ENCODE data around the gene SLC5A6. TPM values are rescaled to one million over a fixed set of nuclear protein-coding genes. Genes with fewer than 3 reads are reported as not detected.

SLC5A6 gene
- polyA plus RNA-seq, 1 donor (not counting 4 experiments of a cell fraction or from before 2014, with no cell fraction given): 60.4 TPM

- Histone ChIP-seq H4K20me1 (ENCODE audit: control insufficient read depth, extremely low read depth, insufficient read depth, low read length) (no peaks in the 10 kb centered on the region), H3K9ac (ENCODE audit: control insufficient read depth, extremely low read depth, insufficient read depth, low read length) (no peak overlapping the region), H3K36me3 (ENCODE audit: control insufficient read depth in 2 of 2, extremely low read depth in 1 of 2, insufficient read depth in 2 of 2, low read length in 2 of 2) (peaks cover 48 to 74% of the 10 kb centered on the region in 2 experiments), H3K9me1 (ENCODE audit: control insufficient read depth, extremely low read depth, insufficient read depth, low read length) (no peaks in the 10 kb centered on the region), H3K4me2 (ENCODE audit: control insufficient read depth, extremely low read depth, insufficient read depth, low read depth, low read length) (no peak overlapping the region), H3K27me3 (ENCODE audit: control insufficient read depth, extremely low read depth, insufficient read depth, low read length) (no peaks in the 10 kb centered on the region), H3K9me3 (ENCODE audit: control insufficient read depth, low read depth, low read length) (no peaks in the 10 kb centered on the region), H3K27ac (ENCODE audit: control insufficient read depth, insufficient read depth, low read length) (no peak overlapping the region), H3K4me1 (ENCODE audit: control insufficient read depth, extremely low read depth, insufficient read depth, low read length) (no peaks in the 10 kb centered on the region), H2AFZ (ENCODE audit: control insufficient read depth, low read length) (no peak overlapping the region), H3K4me3 (ENCODE audit: control insufficient read depth in 2 of 3, extremely low read depth in 1 of 3, insufficient read depth in 2 of 3, low read depth in 1 of 3, low read length in 3 of 3) (no peak overlapping the region), H3K79me2 (ENCODE audit: control insufficient read depth, insufficient read depth, low read length) (no peaks in the 10 kb centered on the region)
- FAIRE-seq (no peak), DNase-seq (ENCODE audit: low read depth, low spot score) (no peak)
- dilution Hi-C loops (cut with MboI; ENCODE audit: extremely low pct_ligation_motif_present, low sequenced_read_pairs): no loop called here
- TF ChIP-seq, protein P1, sequence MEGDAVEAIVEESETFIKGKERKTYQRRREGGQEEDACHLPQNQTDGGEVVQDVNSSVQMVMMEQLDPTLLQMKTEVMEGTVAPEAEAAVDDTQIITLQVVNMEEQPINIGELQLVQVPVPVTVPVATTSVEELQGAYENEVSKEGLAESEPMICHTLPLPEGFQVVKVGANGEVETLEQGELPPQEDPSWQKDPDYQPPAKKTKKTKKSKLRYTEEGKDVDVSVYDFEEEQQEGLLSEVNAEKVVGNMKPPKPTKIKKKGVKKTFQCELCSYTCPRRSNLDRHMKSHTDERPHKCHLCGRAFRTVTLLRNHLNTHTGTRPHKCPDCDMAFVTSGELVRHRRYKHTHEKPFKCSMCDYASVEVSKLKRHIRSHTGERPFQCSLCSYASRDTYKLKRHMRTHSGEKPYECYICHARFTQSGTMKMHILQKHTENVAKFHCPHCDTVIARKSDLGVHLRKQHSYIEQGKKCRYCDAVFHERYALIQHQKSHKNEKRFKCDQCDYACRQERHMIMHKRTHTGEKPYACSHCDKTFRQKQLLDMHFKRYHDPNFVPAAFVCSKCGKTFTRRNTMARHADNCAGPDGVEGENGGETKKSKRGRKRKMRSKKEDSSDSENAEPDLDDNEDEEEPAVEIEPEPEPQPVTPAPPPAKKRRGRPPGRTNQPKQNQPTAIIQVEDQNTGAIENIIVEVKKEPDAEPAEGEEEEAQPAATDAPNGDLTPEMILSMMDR (optimal IDR thresholded peaks at IDR 0.05 in 1 of 3, IDR thresholded peaks at IDR 0.05 in 1 of 3, conservative IDR thresholded peaks at IDR 0.05 in 1 of 3; ENCODE audit: extremely low read depth in 1 of 3, insufficient read depth in 2 of 3, low read length in 3 of 3): no peak
- TF ChIP-seq EZH2 (IDR thresholded peaks at IDR 0.05; ENCODE audit: low read length): no peak
These were observed 28.3 kb upstream of the SLC5A6 start for GRCh38 chr2:27240406-27240805.

- no peak overlapping the region for H3K27ac ChIP-seq (ENCODE audit: control insufficient read depth, insufficient read depth, low read length)
- no peaks in the 10 kb centered on the region for H4K20me1 ChIP-seq (ENCODE audit: control insufficient read depth, extremely low read depth, insufficient read depth, low read length)
- H3K9ac ChIP-seq (ENCODE audit: control insufficient read depth, extremely low read depth, insufficient read depth, low read length): no peak overlapping the region
- no peaks in the 10 kb centered on the region for H3K9me1 ChIP-seq (ENCODE audit: control insufficient read depth, extremely low read depth, insufficient read depth, low read length)
- no peaks in the 10 kb centered on the region for H3K27me3 ChIP-seq (ENCODE audit: control insufficient read depth, extremely low read depth, insufficient read depth, low read length)
- peaks cover 51 to 78% of the 10 kb centered on the region in 2 experiments for H3K36me3 ChIP-seq (ENCODE audit: control insufficient read depth in 2 of 2, extremely low read depth in 1 of 2, insufficient read depth in 2 of 2, low read length in 2 of 2)
- FAIRE-seq: no peak
- H3K4me1 ChIP-seq (ENCODE audit: control insufficient read depth, extremely low read depth, insufficient read depth, low read length): no peaks in the 10 kb centered on the region
- H3K4me2 ChIP-seq (ENCODE audit: control insufficient read depth, extremely low read depth, insufficient read depth, low read depth, low read length): no peak overlapping the region
- H3K79me2 ChIP-seq (ENCODE audit: control insufficient read depth, insufficient read depth, low read length): no peaks in the 10 kb centered on the region
- no peak for DNase-seq (ENCODE audit: low read depth, low spot score)
- H3K9me3 ChIP-seq (ENCODE audit: control insufficient read depth, low read depth, low read length): no peaks in the 10 kb centered on the region
- dilution Hi-C loops (cut with MboI; ENCODE audit: extremely low pct_ligation_motif_present, low sequenced_read_pairs): no loop called here
- no peak overlapping the region for H2AFZ ChIP-seq (ENCODE audit: control insufficient read depth, low read length)
- no peak overlapping the region for H3K4me3 ChIP-seq (ENCODE audit: control insufficient read depth in 2 of 3, extremely low read depth in 1 of 3, insufficient read depth in 2 of 3, low read depth in 1 of 3, low read length in 3 of 3)
- TF ChIP-seq, protein P1 (optimal IDR thresholded peaks at IDR 0.05 in 1 of 3, IDR thresholded peaks at IDR 0.05 in 1 of 3, conservative IDR thresholded peaks at IDR 0.05 in 1 of 3; ENCODE audit: extremely low read depth in 1 of 3, insufficient read depth in 2 of 3, low read length in 3 of 3): no peak
- no peak for TF ChIP-seq EZH2 (IDR thresholded peaks at IDR 0.05; ENCODE audit: low read length)
These were observed 26.9 kb upstream of the SLC5A6 start for GRCh38 chr2:27238976-27239375.

Data from keratinocyte (primary cell).